Chondrocyte (in vitro differentiated cells): ENCODE data around the gene SOX9. TPM values are rescaled to one million over a fixed set of nuclear protein-coding genes. Genes with fewer than 3 reads are reported as not detected.
A peak's percentile ranks its signal among the peaks of the same experiment; 100 is the strongest.

Source experiments
- DNase-seq: peaks from one replicate; pipeline ENCODE4 v3.0.0; 2021; ENCODE audit warnings: mixed read lengths, low spot score
- H3K27ac Mint-ChIP-seq: one replicate; pipeline ENCODE4 v1.8.0; 2021; ENCODE audit warnings: mild to moderate bottlenecking, moderate library complexity, mixed read lengths; ENCODE audit not compliant: unreplicated experiment
- H3K27me3 Mint-ChIP-seq: 2 replicates; pipeline ENCODE4 v1.8.0; 2021; ENCODE audit warnings: low read depth, mixed read lengths
- H3K36me3 Mint-ChIP-seq: 2 replicates; pipeline ENCODE4 v1.8.0; 2021; ENCODE audit warnings: low read depth, mixed read lengths
- H3K4me1 Mint-ChIP-seq: 2 replicates; pipeline ENCODE4 v1.8.0; 2021; ENCODE audit warnings: low read depth, mild to moderate bottlenecking, mixed read lengths
- H3K4me3 Mint-ChIP-seq: one replicate; pipeline ENCODE4 v1.8.0; 2021; ENCODE audit warnings: mild to moderate bottlenecking, moderate library complexity, mixed read lengths; ENCODE audit not compliant: unreplicated experiment
- H3K9me3 Mint-ChIP-seq: 2 replicates; pipeline ENCODE4 v1.8.0; 2021; ENCODE audit warnings: low read depth, mixed read lengths
- total RNA-seq: library from RNA; stranded (reverse); gene quantifications from 3 replicates; pipeline ENCODE4 v1.2.1, GENCODE V29; 2021
- TF ChIP-seq, protein P1 (sequence below): fragments of 200-600 bp; sonication (generic); IDR thresholded peaks from 2 replicates; pipeline ENCODE4 v1.5.0; 2021; ENCODE audit warnings: antibody characterized with exemption, mild to moderate bottlenecking, moderate library complexity

The SOX9 gene
- total RNA-seq, 1 donor from 2014 or later = 9.5 TPM

DNA sequence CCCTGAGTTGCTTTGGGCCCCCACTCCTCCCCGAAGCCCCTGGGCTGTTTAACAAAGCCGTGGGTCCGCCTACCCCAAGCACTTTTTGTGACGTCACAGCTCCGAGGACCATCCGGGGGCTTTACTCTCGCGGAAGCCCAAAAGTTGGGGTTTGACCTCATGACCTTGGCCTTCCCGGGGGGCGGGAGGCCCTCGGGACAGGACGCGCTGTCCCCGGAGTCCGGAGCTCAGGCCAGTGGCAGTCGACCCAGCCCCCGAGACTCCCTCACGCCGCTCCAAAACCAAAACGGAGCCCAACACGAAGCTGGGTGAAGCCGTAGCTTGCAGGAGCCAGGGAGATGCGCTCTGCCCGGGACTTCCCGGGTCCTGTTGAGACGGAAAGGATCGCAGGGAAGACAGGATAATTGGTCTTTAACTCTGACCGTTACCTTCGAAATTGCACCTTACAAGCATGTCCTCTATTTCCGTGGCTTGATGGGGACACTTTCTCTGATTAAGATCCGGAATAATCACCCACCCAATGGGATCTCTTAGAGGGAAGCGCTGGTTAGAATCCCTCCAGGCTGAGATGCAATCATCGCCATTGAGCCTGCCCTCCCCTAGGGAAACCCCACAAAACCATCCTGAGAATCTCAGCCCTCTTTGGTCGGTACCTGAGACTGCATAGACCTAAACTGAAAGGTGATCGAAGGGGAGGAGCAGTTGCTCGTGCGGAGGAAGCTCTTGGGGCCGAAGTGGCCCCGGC, 4.9 kb upstream of the SOX9 start:
- TF ChIP-seq, protein P1, sequence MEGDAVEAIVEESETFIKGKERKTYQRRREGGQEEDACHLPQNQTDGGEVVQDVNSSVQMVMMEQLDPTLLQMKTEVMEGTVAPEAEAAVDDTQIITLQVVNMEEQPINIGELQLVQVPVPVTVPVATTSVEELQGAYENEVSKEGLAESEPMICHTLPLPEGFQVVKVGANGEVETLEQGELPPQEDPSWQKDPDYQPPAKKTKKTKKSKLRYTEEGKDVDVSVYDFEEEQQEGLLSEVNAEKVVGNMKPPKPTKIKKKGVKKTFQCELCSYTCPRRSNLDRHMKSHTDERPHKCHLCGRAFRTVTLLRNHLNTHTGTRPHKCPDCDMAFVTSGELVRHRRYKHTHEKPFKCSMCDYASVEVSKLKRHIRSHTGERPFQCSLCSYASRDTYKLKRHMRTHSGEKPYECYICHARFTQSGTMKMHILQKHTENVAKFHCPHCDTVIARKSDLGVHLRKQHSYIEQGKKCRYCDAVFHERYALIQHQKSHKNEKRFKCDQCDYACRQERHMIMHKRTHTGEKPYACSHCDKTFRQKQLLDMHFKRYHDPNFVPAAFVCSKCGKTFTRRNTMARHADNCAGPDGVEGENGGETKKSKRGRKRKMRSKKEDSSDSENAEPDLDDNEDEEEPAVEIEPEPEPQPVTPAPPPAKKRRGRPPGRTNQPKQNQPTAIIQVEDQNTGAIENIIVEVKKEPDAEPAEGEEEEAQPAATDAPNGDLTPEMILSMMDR = no peak
- Mint-ChIP-seq H3K4me3 (no peak overlapping the region), H3K36me3 (no peaks in the 10 kb centered on the region), H3K4me1 (peaks cover 46% of the 10 kb centered on the region), H3K9me3 (no peaks in the 10 kb centered on the region), H3K27ac (no peak overlapping the region), H3K27me3 (peaks cover 20% of the 10 kb centered on the region)
- no peak for DNase-seq

DNA sequence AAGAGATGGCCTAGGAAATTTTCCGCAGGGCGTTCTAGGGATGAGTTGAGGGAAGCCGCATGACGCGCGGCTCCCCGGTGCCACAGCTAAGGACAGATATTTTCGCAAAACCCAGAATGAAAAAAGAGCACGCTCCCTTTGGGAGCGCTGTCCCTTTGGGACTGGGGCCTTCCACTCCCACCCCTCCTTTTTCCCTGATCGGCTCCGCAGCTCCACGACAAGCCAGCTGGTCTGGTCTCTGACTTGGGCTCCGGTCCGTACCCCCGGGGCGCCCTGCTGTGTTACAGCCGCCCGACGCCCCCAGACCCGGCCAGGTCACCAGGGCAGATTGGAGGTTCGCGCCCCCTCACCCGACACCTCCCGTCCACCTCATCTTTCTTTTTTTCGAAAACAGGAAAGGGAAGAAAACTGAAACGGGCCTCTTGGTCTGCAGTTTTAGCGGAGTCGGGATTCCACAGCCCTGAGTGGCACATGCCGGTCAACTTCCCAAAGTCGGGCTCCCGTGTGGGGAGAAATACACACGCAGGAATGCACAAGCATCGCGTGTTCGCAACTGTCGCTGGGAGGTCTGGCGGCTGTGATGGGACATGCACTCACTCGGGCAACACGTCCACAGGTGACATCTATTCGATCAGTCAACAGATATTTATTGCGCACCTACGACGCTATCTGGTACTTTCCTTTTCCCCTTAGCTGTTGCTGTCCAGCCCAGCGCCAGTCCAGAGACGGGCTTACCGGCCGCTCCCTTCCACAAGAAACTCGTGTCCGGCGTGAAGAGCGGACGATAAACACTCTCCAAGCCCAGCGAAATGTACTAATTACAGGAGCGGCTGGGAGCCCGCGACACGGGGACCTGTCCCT, 3.9 kb upstream of the SOX9 start:
- Mint-ChIP-seq H3K27me3 (peaks cover 20% of the 10 kb centered on the region), H3K27ac (no peak overlapping the region), H3K36me3 (no peaks in the 10 kb centered on the region), H3K9me3 (no peaks in the 10 kb centered on the region), H3K4me3 (peak overlapping the region; percentile 72), H3K4me1 (peaks cover 41% of the 10 kb centered on the region)
- DNase-seq = no peak
- TF ChIP-seq, protein P1 = no peak

- Mint-ChIP-seq H3K27ac (no peak overlapping the region), H3K4me3 (peak overlapping the region; percentile 72), H3K36me3 (peaks cover under 1% of the 10 kb centered on the region), H3K27me3 (peaks cover 20% of the 10 kb centered on the region), H3K9me3 (no peaks in the 10 kb centered on the region), H3K4me1 (peaks cover 46% of the 10 kb centered on the region)
- no peak for DNase-seq
- TF ChIP-seq, protein P1 = no peak
These were observed 3.1 kb upstream of the SOX9 start for GRCh38 chr17:72117535-72118334.

- H3K4me3 Mint-ChIP-seq = peak overlapping the region; percentile 72
- no peaks in the 10 kb centered on the region for H3K9me3 Mint-ChIP-seq
- peaks cover 5% of the 10 kb centered on the region for H3K36me3 Mint-ChIP-seq
- H3K27ac Mint-ChIP-seq = no peak overlapping the region
- TF ChIP-seq, protein P1 = peak; percentile 93
- H3K27me3 Mint-ChIP-seq = peaks cover 20% of the 10 kb centered on the region
- H3K4me1 Mint-ChIP-seq = peaks cover 50% of the 10 kb centered on the region
- DNase-seq = no peak
These were observed 2.3 kb upstream of the SOX9 start for GRCh38 chr17:72118335-72119076.
